NCI-H82 treated with DMSO at 0.1 percent for 48 hours (cell line): Measurements from ENCODE around the gene RIMS3.

ENCODE experiments used
- DNase-seq: peaks from one replicate; lab custom pipeline; 2025; ENCODE audit not compliant: unreplicated experiment; lab: John Stamatoyannopoulos, UW

The RIMS3 gene

DNA sequence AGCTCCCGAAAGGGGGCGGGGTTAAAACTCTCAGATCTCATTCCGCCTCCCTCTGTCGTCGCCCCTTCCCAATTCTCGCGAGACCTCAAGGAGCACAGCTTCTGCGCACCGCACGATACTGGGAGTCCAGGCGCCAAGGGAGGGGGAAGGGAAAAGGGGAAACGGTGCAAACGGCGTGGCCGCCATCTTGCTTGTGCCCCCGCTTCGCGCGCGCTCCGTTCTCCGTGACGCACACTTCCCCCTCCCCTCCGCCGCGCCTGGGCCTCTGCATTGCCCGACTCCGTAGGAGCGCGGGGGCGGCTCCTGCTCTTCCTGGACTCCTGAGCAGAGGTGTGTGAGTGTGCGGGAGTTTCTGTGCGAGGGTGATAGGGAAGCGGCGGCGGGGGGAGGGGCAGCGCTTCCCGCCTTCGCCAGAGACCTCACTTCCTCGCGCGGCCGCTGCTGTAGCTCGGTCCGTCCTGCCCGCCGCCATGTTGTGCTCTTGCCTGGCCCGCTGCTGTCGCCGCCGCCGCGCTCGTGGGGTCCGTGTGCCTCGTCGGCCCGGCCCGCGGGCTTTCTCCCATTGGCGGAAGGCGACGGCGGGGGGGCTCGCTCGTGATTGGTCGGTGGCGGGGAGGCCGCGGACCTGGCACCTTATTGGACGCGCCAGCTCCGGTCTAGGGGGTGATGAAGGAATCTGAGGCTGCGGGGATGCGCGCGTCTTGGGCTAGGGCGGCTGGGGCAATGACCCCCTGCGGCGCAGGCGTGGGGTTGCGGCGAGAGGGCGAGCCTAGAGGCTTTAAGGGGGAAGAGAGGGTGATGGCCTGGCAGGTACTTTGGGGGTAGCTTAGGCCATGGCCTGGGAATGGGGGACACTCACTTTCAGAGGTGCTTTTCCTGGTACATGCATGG lies 26.3 kb upstream of the RIMS3 start, which contains the start of gene NFYC:
Gene NFYC (plus strand): TSS at position 167 of the 891 bp plus-strand sequence. CDS start 47,140 bp downstream, outside the sequence.
- peak; percentile 97 for DNase-seq

DNA sequence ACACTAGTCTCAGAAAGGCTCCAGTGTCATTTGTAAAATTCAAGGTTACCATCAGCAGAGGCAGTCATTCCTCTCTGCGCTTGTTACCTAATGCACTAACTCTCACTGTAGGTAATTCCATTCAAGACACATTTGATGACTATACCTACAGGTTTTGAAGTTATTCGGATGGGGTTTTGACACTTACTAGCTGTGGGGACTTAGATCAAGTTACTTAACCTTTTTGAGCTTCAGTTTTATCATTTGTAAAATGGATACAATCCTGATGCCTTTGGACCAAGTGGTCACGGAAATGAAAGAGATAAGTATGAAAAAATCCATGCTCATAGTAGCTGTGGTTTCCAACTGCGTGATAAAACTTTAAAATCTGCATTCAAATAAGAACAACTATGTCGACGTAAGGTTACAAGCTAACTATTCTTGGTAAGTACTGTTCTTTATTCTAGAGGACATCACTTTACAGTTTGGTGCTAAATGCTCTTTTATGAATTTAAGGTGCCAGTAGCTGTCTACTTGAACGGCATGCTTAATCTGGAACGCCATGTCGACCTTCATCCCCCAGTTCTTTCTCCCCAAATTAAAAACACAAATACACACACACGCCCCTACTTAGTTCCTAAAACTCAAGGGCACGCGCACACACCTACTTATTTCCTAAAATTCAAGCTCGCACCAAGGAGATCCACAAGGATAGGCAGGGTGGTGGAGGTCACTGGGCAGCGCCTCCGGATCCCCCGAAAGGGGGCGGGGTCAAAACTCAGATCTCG lies 25.5 kb upstream of the RIMS3 start:
- DNase-seq: no peak

GRCh38 chr1:40689737-40690136 lies 24.3 kb upstream of the RIMS3 start:
- DNase-seq: no peak

DNA sequence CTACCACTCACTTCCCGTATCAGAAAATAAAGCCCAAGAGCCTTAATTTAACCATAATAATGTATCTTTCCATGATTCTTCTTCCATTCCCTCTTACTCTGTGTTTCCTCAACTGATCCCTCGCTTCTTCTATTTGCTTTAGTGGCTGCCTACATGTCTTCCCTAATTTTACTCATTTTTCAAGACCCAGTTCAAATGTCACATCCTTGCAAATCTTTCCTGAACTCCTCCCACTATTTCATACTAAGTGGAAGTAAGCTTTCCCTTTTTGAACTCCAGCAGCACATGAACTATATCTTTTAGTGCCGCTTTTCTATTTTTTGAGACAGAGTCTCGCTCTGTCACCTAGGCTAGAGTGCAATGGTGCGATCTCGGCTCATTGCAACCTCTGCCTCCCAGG lies 22.2 kb upstream of the RIMS3 start:
- no peak for DNase-seq

DNA sequence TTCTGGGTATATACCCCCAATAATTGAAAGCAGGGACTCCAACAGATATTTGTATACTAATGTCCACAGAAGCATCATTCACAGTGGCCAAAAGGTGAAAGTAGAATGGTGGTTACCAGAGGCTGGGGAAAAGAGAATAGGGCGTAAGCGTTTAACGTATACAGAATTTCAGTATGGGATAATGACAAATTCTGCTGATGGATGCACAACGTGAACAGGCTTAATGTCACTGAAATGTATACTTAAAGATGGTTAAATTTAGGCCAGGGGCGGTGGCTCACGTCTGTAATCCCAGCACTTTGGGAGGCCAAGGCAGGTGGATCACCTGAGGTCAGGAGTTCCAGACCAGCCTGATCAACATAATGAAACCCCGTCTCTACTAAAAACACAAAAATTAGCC lies 21.6 kb upstream of the RIMS3 start:
- no peak for DNase-seq

DNA sequence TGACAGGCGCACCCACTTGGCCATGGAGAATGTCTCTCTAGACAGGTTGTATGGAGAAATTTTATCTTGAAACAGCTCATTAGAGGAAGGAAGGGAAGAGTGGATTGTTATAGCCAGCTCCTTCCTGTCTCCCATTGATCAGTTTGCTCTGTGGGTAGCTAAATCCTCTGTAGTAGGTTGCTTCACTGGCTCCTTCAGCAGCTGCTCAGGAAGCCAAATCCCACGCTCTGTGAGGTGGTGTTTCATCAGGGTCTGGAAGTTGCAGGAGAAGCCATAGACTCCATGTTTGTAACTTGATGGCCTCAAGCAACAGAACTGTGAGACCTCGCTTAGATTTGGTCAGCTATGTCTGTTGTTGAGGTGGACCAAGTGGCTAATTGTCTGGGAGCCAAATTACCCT lies 19.2 kb upstream of the RIMS3 start:
- DNase-seq: no peak

DNA sequence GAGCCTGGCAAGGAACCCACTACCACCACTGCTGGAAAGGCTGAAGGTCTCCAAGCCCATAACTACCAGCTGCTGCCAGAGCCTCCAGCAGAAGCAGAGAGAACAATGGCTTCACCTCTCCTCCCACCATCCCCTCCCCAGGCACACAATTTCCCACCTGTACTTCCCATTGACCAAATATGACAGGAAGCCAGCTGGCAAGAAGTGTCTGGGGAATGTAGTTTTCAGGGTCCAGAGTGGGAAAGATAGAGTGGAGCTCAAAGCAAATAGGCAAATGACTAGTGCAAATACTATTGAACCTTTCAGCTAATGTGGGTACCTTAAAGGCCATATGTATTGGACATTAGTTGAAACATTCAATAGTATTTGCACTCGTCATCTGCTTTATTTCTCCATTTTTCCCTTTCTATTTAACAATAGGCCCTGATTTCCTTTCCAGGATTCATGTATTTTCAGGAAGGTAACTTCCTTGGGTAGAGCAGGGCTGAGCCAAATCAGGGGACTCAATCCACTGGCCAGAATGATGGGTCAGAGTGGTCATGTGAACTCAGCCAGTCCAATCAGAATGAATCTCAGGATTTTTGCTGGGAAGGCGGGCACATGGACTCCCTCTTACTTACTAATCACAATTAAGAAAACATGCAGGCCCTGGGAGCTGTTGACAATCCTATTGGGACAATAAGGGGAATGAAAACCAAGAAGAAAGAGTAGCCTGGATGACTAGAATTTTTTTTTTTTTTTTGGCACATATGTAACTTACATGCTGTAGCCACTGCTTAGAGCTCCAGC lies 13.9 kb upstream of the RIMS3 start:
- DNase-seq: no peak

- DNase-seq: no peak
Measured at GRCh38 chr1:40676501-40676900, 11.0 kb upstream of the RIMS3 start.

DNA sequence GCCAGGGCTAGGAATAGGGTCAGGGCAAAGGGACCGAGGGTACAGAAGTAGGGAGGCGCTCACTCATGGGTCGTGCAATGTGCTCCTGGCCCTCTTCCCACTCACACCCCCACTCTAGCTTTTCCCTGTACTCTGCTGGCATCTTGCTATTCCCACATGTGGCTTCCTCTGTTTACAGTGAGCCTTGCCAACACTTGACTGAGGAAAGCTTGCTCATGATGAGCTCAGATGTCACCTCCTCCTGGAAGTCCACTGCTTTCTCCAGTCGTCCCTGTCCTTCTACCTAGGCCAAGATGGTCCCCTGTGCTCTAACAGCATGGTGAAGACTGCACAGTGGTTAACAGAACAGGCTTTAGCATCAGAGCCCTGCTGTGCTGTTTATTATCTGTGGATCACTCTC lies 8.0 kb upstream of the RIMS3 start:
- DNase-seq: no peak

DNA sequence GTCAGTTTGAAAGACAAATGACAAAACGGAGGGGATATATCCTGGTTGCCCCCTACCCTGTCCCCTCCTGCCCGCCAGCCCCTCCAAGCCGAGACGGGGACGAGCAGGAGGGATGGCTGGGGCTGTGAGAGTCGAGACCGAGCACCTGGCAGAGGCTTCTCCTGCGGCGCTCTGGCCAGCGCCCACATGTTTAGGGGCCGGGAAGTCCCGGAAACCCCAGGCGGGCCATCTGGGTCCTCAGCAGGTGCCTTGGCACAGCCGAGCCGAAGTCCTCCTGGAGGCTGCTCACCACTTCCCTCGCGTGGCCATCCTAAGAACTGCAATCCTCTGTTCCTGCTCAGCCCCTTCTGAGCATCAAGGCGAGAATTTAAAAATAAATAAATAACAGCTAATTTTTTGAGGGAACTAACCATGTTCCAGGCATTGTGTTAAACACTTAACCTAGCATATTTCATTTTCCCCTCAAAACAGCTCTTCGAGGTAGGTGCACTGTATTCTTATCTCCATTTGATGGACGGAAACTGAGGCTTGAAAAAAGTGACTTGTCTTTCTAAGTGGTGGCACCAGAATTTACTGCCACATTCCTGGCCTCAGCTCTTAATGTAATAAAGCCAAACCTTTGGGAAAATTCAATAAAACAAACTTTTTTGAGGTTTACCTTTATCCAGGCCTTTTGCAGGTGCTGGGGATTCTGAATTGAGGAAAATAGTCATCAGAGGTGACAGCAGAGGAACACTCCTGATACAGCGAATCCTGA lies 3.5 kb upstream of the RIMS3 start:
- peak; percentile 39 for DNase-seq

GRCh38 chr1:40664791-40665190 lies 691 bp downstream of the RIMS3 start:
- no peak for DNase-seq

DNA sequence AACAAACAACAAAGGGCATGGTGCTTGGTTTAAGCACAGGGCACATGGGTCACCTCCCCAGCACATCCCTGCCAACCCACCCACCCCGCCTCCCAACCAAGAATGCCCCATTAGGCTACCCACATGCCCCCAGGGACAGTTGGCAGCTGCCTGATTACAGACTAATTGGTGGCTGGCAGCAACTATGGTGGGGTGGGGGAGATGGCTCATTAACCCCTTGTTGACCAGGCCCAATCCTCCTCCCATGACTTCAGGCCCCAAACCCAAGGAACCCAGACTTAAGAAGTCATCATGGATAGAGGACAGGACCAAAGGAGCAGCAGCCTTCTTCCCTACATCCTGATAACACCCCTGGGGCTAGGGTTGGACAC lies 1.3 kb downstream of the RIMS3 start:
- no peak for DNase-seq

- peak; percentile 97 for DNase-seq
Measured at GRCh38 chr1:40663324-40664166, 1.9 kb downstream of the RIMS3 start.

DNA sequence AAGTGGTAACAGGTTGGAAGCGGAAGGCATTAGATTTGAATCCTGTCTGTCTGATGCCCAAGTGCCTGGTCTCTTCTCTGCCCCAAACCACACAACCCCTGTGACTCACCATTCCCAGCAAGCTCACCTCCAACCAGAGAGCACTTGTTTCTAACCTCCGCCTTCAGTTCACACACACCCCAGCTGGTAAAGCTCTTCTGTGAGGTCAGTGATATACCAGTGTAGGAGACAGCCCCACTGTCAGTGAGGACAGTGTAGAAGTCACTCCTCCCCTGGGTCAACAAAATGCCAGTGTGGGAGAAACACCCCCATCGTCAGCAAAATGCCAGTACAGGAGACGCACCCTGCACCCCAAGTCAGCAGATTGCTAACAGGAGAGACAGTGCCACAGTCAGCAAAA lies 2.6 kb downstream of the RIMS3 start:
- no peak for DNase-seq

GRCh38 chr1:40662151-40662550 lies 3.3 kb downstream of the RIMS3 start:
- DNase-seq: no peak

DNA sequence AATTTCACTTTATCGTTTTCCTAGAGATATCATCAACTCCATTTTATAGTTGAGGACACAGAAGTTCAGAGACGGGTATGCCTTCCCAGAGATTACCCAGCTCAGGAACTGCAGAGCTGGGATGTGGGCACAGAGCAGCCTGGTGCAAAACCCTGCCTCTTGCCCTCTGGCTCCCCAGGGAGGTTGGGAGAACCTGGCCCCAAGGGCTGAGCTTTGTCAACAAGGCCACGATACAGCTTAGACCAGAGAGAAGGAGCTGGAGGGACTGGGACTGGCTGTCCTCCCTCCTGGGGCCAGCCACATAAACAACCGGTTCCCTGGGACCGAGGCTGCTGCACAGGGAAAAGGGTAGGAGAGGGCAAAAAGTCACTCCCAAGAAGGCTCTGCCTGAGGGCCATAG lies 3.8 kb downstream of the RIMS3 start:
- no peak for DNase-seq

DNA sequence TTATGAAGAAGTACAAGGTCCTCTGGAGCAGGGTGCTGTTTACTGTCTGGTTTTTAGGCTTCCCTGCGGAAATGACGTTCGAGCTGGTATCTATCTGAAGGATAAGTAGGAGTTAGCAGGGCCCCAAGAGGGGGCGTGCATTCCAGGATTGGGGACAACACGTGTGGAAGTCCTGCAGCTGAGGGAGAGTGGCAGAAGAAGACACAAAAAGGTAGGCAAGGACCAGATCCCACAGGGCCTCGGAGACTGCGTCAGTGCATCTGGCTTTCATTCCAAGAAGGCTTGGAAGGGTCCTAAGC lies 5.9 kb downstream of the RIMS3 start:
- DNase-seq: no peak

- peak; percentile 82 for DNase-seq
Measured at GRCh38 chr1:40658751-40659648, 6.5 kb downstream of the RIMS3 start.

DNA sequence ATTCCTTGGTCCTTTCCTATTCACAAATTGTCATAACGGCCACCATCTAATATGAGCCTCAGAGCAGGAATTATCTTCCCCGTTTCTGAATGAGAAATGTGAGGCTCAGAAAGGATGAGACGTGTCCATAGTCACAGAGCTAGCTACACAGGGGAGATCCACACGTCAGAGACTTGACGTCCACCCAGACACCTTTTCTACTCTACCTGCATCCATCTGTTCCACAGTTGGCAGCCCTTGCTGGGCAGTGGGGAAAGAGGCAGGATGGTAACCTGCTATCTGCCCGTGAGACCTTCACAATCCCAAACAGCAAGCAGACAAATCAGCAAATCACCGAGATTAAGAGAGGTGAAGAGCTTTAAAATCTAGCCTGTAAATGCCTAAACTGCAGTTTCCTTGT lies 8.4 kb downstream of the RIMS3 start:
- DNase-seq: no peak
